ENCODE measurements around the gene TTLL5.

The TTLL5 gene

GRCh38 chr14:75702616-75703261 lies 41.7 kb downstream of the TTLL5 start:
- no peak for DNase-seq (ENCODE audit: low read depth)

DNA sequence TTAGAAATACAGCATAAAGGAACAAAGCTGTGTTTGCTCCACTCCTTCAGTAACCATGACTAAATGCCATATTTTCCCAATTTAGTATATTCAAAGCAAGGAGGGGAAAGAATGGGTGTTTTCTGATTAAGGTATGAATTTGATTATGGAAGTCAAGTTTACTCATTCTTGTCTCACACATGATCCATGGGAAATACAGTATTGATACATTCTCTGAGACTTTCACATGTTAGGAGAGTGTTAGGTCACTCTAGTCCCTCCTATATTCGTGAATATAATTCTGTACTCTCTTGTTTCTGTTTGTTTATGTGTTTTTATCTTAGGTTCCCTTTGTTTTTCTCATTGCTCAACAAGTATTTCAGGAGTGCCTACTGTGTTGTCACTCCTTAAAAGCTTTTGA lies 42.4 kb downstream of the TTLL5 start:
- DNase-seq (ENCODE audit: low read depth), result no peak

GRCh38 chr14:75705014-75705413 lies 44.0 kb downstream of the TTLL5 start:
- no peak for DNase-seq (ENCODE audit: low read depth)

DNA sequence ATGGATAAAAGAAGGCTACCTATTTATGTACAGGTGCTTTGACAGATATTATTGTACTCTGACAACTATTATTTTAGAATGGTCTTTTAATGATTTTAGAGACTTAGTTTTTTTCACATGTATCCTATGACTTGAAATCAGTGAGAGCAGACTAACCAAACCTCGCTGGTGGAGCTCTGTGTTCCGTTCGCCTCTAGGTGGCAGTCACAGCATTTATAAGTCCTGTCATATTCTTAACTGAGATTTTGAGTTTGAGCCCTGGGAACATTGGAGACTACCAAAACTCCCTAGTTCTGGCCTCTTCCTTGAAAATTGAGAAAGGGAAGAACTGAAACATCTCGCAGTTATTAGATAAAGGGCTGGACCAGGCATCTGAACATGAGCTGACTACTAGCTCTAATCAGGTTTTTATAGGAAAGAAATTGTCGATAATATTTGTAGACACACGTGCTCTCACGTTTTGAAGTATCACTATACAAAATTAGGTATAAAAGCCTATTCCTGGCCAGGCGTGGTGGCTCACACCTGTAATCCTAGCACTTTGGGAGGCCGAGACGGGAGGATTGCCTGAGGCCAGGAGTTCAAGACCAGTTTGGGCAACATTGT lies 48.3 kb downstream of the TTLL5 start:
- DNase-seq (ENCODE audit: low read depth), result peak; percentile 45

- DNase-seq (ENCODE audit: low read depth), result no peak
These were observed 50.2 kb downstream of the TTLL5 start for GRCh38 chr14:75711105-75711795.

DNA sequence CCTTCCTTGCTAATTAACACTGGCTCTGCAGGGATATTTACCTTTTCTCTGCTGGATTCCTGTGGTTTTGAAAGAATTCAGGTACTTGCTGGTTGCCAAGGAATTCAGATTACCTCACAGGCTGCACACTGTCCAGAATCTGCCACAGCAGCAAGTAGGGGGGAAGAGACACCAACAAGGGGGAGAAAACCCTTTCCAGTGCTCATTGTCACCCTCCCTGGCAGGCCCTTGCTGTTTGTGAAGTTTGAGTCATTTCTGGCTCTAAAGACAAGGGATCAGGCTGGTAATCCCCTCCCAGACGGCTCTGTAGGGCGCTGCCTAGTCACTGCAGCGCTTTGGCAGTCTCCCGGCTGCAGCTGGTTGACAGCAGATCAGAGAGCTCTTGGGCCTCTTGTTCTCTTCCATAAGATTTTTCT lies 50.8 kb downstream of the TTLL5 start:
- DNase-seq (ENCODE audit: low read depth), result no peak

DNA sequence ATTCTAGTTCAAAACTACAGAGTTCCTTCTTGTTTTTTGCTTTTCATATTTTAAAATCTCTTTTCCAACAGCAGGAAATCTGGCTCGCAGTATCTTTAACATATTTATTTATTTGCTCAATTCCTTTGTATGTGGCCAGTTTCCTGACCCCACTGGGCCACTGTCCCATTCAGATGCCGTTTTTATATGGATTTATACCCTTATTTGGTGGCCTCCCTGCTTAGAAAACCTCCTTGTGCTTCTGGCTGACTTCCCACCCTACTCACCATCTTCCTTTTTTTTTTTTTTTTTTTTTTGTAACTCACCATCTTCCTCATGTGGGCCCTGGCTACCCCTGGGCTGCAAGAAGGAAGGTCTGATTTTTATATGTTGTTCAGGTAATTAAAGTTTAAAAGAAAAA lies 53.9 kb downstream of the TTLL5 start:
- DNase-seq (ENCODE audit: low read depth), result no peak

GRCh38 chr14:75715926-75716780 lies 55.1 kb downstream of the TTLL5 start:
- no peak for DNase-seq (ENCODE audit: low read depth)

- no peak for DNase-seq (ENCODE audit: low read depth)
These were observed 56.7 kb downstream of the TTLL5 start for GRCh38 chr14:75717729-75718128.

- DNase-seq (ENCODE audit: low read depth), result no peak
These were observed 57.2 kb downstream of the TTLL5 start for GRCh38 chr14:75718199-75718598.

DNA sequence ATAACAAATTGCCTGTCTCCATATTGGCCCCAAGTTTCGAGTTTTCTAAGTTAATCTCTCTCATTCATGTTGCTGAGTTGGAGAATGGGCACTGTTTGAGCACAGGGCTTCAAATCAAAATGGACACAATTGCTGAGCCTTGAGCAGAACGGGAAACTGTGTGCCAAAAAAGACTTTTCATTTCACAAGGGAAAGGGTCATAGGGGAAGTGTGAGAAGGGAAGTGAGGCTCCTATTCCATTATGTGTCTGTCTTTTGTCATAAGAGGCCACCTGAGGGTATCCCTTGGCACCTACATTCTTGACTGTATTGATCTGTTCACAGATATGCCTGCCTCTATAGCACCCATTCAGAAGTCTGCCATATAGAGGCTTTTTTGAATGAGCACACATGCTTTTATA lies 59.1 kb downstream of the TTLL5 start:
- no peak for DNase-seq (ENCODE audit: low read depth)

DNA sequence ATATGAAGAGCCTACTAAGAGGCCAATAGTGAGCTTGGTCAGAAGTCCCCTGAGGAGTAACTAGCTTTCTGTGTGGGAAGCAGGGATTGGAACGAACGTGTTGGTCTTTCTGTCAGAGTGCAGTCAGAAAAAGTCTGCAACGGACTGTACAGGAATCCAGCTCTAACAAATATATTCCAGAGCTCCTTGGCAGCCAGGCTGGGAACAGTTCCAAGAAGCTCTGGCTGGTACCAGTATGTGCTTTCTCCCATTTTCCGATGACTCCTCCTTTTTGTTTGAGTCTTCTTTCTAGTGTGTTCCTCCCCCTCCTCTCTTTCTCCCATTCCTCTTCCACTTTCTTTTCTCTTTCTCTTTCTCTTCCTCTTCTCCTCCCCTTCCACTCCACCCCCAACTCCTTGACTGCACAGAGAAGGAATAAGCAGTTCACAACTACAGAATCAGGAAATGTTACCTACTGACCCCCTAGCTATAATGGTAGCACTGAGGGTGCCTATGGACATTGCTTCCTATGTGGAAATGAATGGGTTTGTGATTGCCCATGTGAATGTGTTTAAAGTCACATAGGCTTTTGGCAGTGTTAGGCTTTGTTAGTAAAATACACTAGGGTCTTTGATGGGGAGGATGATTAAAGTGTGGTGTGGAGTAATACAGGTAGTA lies 59.9 kb downstream of the TTLL5 start:
- DNase-seq (ENCODE audit: low read depth), result no peak

- DNase-seq (ENCODE audit: low read depth), result no peak
These were observed 62.7 kb downstream of the TTLL5 start for GRCh38 chr14:75723716-75724115.

- DNase-seq (ENCODE audit: low read depth), result no peak
These were observed 63.6 kb downstream of the TTLL5 start for GRCh38 chr14:75724414-75725204.

DNA sequence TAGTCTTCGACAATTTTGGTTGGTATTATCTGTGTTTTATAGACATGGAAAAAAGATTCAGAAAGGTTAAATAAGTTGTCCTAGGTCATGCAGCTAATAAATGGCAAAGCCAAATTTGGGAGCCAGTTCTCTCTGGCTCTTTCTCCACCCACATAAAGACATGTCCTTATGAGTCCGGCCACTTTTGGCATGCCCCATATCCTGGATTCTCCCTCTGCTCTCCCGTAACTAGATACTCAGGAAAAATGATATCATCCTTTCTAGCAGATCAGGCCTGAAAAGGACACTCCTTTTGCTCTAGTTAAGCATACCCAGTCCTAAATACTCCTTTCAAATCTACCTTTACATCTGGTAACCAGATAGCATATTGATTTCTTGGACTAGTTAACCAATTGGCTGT lies 64.4 kb downstream of the TTLL5 start:
- DNase-seq (ENCODE audit: low read depth), result no peak

DNA sequence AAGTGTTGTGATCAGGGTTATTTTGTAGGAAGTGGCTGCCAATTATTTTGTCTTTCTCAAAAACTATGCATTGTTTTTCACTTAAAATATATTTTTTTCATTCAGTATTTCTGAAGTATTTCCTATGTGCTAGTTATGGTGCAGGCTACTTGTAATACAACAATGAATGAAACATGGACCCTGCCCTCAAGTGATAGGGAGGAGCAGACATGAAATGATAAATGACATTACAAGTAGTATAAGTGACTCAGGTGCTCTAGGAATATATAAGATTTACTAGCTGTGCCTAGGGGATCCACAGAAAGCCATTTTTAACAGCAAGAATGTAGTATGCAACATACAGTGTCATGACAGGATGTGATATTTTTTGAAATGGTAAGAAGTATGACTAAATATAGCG lies 65.3 kb downstream of the TTLL5 start:
- DNase-seq (ENCODE audit: low read depth), result no peak

GRCh38 chr14:75727124-75727523 lies 66.1 kb downstream of the TTLL5 start:
- DNase-seq (ENCODE audit: low read depth), result no peak

DNA sequence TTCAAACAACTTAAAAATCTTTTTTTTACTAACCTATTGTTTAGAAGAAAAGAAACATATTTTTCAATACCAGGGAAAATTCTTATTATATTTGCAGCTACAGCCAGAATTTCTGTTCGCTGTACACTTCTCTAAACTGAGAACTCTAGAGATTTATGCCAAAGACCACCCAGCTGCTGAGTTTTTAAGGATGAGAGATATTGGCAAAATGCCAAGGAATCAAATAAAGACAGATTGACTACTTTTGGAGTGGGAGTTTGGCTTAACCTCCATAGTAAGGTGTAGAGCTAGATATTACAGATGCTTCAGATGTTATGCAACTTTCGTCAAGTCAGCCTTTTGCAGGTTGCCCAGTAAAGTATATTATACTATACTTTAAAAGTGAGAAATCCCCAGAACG lies 71.8 kb downstream of the TTLL5 start:
- DNase-seq (ENCODE audit: low read depth), result no peak

DNA sequence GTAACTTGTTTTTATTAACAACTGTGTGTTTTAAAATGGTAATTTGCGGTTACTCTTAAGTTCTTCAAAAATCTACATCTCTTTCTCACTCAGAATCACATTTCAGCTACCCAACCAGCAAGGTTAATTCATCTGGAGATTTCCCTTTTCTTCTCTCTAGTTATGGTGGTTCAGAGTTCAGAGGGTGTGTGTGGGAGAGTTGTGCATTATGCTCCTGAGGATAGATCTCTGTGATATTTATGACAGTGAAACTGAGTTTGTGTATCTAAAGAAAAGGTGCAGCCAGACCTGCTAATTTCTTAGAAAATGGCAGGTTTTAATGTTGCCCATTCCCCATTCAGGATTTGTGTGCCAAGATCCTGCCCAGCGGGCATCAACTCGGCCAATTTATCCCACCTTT lies 73.8 kb downstream of the TTLL5 start:
- no peak for DNase-seq (ENCODE audit: low read depth)

DNA sequence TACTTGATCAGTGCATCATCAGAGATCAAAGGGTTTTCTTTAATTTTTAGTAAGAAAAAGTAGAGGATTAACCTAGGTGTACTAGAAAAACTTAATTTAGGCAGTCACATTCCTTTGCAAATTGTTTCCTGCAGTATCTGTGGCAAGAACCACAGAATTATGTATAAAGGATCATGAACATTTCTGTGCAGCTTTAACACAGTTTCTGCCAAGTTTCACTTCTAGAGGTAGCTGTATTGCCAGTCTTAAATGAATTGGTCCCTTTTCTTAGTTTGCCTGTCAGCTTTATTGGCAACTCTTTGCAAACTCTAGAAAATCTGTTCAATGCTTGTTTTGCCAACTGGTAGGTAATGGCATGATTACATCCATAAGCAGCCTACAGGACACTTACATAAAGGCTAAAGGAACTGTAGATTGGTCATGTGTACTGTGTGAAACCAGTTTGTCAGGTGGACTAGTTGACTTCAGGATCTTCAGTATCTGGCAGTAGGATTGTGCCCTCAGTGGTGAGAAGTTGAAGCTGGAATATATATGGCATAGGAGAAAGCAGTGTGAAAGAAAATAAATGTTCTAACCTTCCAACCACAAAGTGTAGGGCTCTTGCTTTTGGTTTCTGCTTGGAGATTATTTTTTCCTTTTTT lies 75.9 kb downstream of the TTLL5 start:
- no peak for DNase-seq (ENCODE audit: low read depth)

GRCh38 chr14:75738192-75738591 lies 77.1 kb downstream of the TTLL5 start:
- no peak for DNase-seq (ENCODE audit: low read depth)

Measured in T follicular helper cell (primary cell).